Sigmoid colon (tissue), 7 donors: ENCODE measurements around the gene FBXW11. TPM values are rescaled to one million over a fixed set of nuclear protein-coding genes. Genes with fewer than 3 reads are reported as not detected.

Source experiments
- DNase-seq: peaks from one replicate; pipeline ENCODE4 v3.0.0-alpha.2; 2019
- H3K27ac ChIP-seq, 4 donors: fragments of 200-600 bp; sonication (generic); one replicate each; pipeline ENCODE4 v1.5.1; 2016 to 2019; ENCODE audit warnings: mild to moderate bottlenecking in 1 of 4
- H3K27me3 ChIP-seq, 3 donors: fragments of 200-600 bp; sonication (generic); one replicate each; pipeline ENCODE4 v1.5.1; 2019; ENCODE audit warnings: mild to moderate bottlenecking in 1 of 3
- H3K36me3 ChIP-seq, 4 donors: fragments of 200-600 bp; sonication (generic); one replicate each; pipeline ENCODE4 v1.5.1; 2016 to 2019
- H3K4me1 ChIP-seq, 4 donors: fragments of 200-600 bp; sonication (generic); one replicate each; pipeline ENCODE4 v1.5.1; 2017 to 2019
- H3K4me3 ChIP-seq, 4 donors: fragments of 200-600 bp; sonication (generic); one replicate each; pipeline ENCODE4 v1.5.1; 2017 to 2019; ENCODE audit warnings: mild to moderate bottlenecking in 2 of 4, moderate library complexity in 1 of 4
- H3K9me3 ChIP-seq, 4 donors: fragments of 200-600 bp in 3 of 4; sonication (generic) in 3 of 4; one replicate each; pipeline versions ENCODE4 v1.5.1 to v1.6.1; 2013 to 2019
- EP300 ChIP-seq, 4 donors: sonication (generic); formaldehyde crosslinking; IDR thresholded peaks; one replicate each; pipeline ENCODE4 v1.6.1; 2017; ENCODE audit warnings: antibody characterized with exemption in 4 of 4
- POLR2A ChIP-seq, 2 donors: fragments of 450-650 bp; IDR thresholded peaks; one replicate each; pipeline ENCODE4 v1.6.1; 2016; ENCODE audit warnings: antibody characterized with exemption in 2 of 2, mild to moderate bottlenecking in 2 of 2, moderate library complexity in 2 of 2
- POLR2AphosphoS5 ChIP-seq, 4 donors: sonication (generic); formaldehyde crosslinking; IDR thresholded peaks; one replicate each; pipeline ENCODE4 v1.6.1; 2017; ENCODE audit warnings: antibody characterized with exemption in 4 of 4
- WGBS, 2 donors: extraction: QIAGEN DNeasy Blood & Tissue Kit; methylation state at CpG; one replicate each; pipeline ENCODE4 v1.1.7; 2013; 5-methylcytosine and 5-hydroxymethylcytosine counted together
- intact Hi-C: fragments of 100-400 bp; cut with DNase I; formaldehyde crosslinking; loops from one replicate; pipeline ENCODE4 v1.15.1; 2023
- polyA plus RNA-seq, 3 donors: library from polyadenylated mRNA; stranded (reverse); fragments of 200-250 nt; gene quantifications; one replicate each; pipeline ENCODE4 v1.2.3, GENCODE V29; 2013
- total RNA-seq, 4 donors: library from RNA; depleted of rRNA; stranded (reverse); fragments of >200 nt; gene quantifications; one replicate each; pipeline ENCODE4 v1.1.0, GENCODE V29; 2016
- TF ChIP-seq, protein P1 (sequence below), 4 experiments: fragments of 450-650 bp in 3 of 4; fragments of 200-600 bp in 1 of 4; IDR thresholded peaks; one replicate each; pipeline ENCODE4 v1.5.1; 2016 to 2019; ENCODE audit warnings: antibody characterized with exemption in 4 of 4, mild to moderate bottlenecking in 3 of 4, moderate library complexity in 2 of 4
- donor health status: healthy with polysubstance abuse.
- donor health status: Bipolar disorder and iron deficiency.
- donor health status: healthy.

Gene FBXW11
- total and polyA plus RNA-seq, 7 donors, result 14.4 to 67.1 (median 42.9) TPM

DNA sequence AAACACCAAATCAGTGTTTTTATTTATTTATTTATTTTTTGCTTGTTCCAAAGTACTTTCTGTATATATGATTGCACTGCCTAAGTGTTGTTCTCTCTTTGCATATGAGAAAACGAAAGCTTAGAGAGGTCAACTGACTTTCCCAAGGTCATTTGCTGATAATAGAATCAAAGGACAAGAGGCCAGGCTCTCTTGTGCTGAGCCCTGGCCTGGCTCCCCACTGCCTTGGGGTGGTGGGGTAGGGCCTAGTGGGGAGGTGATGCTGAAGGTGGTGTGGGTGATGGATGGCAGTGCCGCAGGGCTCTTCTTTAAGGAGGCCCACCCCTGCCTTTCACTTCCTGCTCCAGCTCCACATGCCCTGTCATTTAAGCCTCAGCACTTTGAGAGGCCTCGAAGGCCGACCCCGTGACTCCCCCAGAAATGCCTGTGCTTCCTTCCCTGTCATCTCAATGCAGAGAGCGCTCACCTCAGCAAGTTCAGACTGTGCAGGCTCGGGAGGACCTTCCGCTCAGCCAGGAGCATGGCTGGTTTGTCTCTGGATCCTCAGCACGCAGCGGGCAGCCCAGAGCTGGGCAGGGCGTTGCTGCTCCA is 161.3 kb downstream of the FBXW11 start:
- Histone ChIP-seq H3K4me3 (no peak overlapping the region), H3K27me3 (no peaks in the 10 kb centered on the region), H3K27ac (no peak overlapping the region), H3K36me3 (no peaks in the 10 kb centered on the region), H3K9me3 (no peaks in the 10 kb centered on the region), H3K4me1 (no peaks in the 10 kb centered on the region)
- WGBS, 2 donors, result 82 to 92% methylated on average over 11 of the region's 11 CpGs
- no peak for DNase-seq
- intact Hi-C loops, result no loop called here
- TF ChIP-seq POLR2AphosphoS5 (IDR thresholded peaks at IDR 0.05) (no peak), POLR2A (IDR thresholded peaks at IDR 0.05) (no peak), EP300 (IDR thresholded peaks at IDR 0.05) (no peak)
- TF ChIP-seq, protein P1, sequence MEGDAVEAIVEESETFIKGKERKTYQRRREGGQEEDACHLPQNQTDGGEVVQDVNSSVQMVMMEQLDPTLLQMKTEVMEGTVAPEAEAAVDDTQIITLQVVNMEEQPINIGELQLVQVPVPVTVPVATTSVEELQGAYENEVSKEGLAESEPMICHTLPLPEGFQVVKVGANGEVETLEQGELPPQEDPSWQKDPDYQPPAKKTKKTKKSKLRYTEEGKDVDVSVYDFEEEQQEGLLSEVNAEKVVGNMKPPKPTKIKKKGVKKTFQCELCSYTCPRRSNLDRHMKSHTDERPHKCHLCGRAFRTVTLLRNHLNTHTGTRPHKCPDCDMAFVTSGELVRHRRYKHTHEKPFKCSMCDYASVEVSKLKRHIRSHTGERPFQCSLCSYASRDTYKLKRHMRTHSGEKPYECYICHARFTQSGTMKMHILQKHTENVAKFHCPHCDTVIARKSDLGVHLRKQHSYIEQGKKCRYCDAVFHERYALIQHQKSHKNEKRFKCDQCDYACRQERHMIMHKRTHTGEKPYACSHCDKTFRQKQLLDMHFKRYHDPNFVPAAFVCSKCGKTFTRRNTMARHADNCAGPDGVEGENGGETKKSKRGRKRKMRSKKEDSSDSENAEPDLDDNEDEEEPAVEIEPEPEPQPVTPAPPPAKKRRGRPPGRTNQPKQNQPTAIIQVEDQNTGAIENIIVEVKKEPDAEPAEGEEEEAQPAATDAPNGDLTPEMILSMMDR (IDR thresholded peaks at IDR 0.05), result no peak

DNA sequence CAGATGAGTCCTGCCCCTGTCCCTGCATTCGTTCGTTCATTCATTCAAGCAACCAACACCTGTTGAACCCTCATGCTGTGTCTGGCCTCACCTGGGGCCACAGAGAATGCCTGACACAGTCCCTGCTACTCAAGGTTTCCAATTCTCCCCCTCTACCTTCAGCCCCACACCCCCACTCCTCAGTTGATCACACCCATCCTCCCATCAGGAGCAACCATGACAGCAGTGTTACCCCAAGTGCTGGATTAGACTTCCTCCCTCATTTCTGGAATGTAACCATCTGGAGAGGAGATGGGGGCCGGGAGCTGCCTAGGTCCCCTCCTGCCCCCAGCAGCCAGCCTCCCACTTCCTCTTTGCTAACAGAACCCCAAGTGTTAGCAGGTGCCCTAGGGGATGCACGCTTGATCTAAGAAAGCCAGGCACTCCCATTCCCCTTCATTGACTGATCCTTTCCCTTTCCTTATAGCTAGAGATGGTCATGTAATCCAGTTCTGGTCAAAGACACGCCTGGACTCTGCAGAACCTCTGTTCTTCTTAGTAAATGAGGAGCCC is 163.6 kb downstream of the FBXW11 start:
- no peak overlapping the region for H3K4me3 ChIP-seq
- intact Hi-C loops, result no loop called here
- H3K27me3 ChIP-seq, result no peaks in the 10 kb centered on the region
- 77 to 94% methylated on average over 5 of the region's 5 CpGs for WGBS, 2 donors
- no peak overlapping the region for H3K27ac ChIP-seq
- no peak for DNase-seq
- no peaks in the 10 kb centered on the region for H3K36me3 ChIP-seq
- TF ChIP-seq POLR2AphosphoS5 (IDR thresholded peaks at IDR 0.05) (no peak), EP300 (IDR thresholded peaks at IDR 0.05) (no peak), POLR2A (IDR thresholded peaks at IDR 0.05) (no peak)
- H3K4me1 ChIP-seq, result no peaks in the 10 kb centered on the region
- H3K9me3 ChIP-seq, result no peaks in the 10 kb centered on the region

DNA sequence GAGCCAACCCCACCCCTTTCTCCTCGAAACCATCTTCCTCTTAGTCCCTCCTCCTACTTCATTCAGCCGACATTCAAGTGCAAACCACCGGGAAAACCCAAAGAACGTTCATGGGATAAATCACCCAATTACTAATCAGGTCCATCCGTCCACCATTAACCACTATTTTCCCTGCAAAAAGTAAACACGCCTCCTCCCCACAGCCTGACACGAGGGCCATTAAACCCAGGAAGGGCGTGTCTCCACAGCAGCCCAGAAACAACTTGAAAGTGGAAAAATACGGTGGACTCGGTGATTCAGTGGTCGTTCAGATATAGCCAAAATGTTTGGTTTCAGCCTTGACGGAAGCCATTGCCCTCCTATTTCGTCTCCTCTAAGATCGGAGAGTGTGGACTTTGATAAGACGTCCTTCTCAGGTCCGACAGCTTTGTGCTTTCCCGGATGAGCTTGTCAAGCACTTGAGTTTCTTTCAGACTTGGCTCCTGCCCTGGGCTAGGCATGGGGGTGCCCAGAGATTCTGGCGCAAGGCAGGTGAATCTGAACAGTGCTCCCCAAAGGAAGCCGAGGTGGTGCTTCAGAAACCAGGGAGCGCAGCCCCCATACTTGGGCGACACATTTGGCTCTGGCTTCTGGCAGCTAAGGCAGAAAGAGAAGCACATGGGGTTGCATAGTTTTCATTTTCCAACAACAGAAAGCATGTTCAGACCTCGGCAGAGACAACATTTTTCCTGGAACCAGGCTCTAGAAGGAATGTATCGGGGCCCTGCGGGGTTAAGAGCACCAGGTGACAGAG is 164.3 kb downstream of the FBXW11 start:
- TF ChIP-seq POLR2A (IDR thresholded peaks at IDR 0.05), result no peak
- no peak for TF ChIP-seq EP300 (IDR thresholded peaks at IDR 0.05)
- TF ChIP-seq, protein P1 (IDR thresholded peaks at IDR 0.05), result no peak
- TF ChIP-seq POLR2AphosphoS5 (IDR thresholded peaks at IDR 0.05), result no peak
- Histone ChIP-seq H3K27me3 (no peaks in the 10 kb centered on the region), H3K9me3 (no peaks in the 10 kb centered on the region), H3K4me3 (no peak overlapping the region), H3K27ac (no peak overlapping the region), H3K4me1 (no peaks in the 10 kb centered on the region), H3K36me3 (no peaks in the 10 kb centered on the region)
- DNase-seq, result no peak
- 49 to 76% methylated on average over 24 of the region's 24 CpGs for WGBS, 2 donors
- intact Hi-C loops, result no loop called here

DNA sequence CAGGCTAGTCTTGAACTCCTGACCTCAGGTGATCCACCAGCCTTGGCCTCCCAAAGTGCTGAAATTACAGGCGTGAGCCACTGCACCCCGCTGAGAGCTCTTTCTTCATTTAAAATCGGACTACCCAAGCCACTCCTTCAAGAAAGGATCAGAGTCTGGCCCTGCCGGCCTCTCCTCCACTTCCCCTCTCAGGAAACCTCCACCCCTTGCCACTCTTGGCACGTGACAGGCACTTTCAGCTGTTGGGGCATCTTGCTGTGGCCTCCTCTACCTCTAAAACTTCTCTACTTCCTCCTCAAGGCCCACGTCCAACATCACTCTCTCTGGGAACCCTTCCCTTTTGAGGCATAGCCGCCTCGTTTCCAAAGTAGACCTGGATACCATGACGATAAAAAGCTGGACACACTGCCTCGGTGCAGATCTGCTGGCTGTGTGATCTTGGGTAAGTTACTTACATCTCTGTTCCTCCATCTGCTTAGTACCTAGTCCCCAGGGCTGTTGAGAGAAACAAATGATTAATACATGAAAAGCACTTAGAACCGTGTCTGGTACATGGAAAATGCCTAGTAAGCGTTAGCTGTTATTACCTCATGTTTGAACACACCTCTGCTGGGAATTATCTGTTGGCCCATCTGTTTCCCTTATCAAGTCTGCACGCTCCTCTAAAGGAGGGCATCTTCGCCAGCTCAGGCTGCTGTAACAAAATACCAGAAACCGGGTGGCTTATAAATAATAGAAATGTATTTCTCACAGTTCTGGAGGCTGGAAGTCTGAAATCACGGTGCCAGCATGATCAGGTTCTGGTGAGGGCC is 165.5 kb downstream of the FBXW11 start:
- TF ChIP-seq, protein P1 (IDR thresholded peaks at IDR 0.05), result no peak
- TF ChIP-seq POLR2AphosphoS5 (IDR thresholded peaks at IDR 0.05) (no peak), EP300 (IDR thresholded peaks at IDR 0.05) (no peak), POLR2A (IDR thresholded peaks at IDR 0.05) (no peak)

More for the DNA sequence above, 165.5 kb downstream of the FBXW11 start:
- 67 to 89% methylated on average over 16 of the region's 16 CpGs for WGBS, 2 donors
- no peak for DNase-seq
- Histone ChIP-seq H3K27me3 (no peaks in the 10 kb centered on the region), H3K27ac (no peak overlapping the region), H3K4me1 (no peaks in the 10 kb centered on the region), H3K4me3 (no peak overlapping the region), H3K36me3 (no peaks in the 10 kb centered on the region), H3K9me3 (no peaks in the 10 kb centered on the region)
- intact Hi-C loops, result no loop called here
